ENCODE results near the gene KCTD11.
"Not testable (repeated sequence)": the region's sequence is repeated elsewhere in the genome, so short reads cannot be mapped to it uniquely, and the experiment has no call there.

Gene KCTD11

DNA sequence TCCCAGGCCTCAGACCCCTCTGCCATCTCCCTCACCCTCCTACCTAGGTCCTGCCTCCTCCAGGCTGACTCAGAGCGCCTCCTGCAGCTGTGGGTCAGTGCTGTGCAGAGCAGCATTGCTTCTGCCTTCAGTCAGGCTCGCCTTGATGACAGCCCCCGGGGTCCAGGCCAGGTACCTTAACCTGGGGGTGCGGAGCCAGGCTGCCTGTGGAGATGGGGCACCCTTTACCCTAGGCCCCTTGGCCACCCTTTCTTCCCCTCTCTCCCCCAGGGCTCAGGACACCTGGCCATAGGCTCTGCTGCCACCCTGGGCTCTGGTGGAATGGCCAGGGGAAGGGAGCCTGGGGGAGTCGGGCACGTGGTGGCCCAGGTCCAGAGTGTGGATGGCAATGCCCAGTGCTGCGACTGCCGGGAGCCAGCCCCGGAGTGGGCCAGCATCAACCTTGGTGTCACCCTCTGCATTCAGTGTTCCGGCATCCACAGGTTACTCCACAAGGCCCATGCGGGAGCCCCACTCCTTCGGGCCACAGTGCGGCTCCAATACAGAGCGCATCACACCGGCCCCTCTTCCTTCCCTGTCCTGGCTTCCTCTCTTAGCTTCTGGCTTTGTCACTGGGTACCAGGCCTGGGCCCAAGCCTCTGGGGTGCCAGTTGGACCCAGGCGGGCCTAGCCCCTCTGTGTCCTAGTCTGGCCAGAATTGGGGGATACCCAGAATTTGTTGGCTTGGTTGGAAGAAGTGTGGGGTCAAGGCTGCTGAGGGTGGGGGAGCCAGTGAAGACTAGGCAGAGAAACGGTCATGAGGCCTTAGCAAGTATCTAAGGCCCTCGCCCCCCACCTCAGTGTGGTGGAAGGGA lies 5.0 kb upstream of the KCTD11 start:
- no peak for DNase-seq

DNA sequence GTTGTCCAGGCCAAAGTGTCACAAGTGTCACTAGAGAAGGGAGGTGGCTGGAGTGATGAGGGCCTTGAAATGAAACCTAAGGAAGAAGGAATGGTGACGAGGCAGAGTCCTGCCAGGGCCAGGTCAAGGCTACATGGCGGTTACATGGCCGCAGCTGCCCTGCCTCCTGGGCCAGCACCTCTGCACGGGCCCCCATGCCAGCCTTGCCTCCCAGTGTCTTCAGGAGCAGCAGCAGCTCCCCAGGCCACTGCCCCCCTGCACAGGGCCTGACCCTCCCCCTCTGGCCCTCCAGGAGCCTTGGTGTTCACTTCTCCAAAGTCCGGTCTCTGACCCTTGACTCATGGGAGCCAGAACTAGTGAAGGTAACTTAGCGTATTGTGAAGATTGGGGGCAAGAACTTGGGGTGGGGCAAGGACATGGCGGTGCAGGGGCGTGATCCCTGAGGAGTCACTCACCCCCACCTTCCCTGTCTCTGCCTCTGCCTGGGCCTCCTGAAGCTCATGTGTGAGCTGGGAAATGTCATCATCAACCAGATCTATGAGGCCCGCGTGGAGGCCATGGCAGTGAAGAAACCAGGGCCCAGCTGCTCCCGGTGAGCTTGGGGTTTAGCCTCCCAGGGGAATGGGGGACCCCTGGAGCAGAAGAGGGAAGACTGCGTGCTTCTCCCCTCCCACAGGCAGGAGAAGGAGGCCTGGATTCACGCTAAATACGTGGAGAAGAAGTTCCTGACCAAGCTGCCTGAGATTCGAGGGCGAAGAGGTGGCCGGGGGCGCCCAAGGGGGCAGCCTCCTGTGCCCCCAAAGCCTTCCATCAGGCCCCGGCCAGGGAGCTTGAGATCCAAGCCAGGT lies 4.1 kb upstream of the KCTD11 start:
- no peak for DNase-seq

DNA sequence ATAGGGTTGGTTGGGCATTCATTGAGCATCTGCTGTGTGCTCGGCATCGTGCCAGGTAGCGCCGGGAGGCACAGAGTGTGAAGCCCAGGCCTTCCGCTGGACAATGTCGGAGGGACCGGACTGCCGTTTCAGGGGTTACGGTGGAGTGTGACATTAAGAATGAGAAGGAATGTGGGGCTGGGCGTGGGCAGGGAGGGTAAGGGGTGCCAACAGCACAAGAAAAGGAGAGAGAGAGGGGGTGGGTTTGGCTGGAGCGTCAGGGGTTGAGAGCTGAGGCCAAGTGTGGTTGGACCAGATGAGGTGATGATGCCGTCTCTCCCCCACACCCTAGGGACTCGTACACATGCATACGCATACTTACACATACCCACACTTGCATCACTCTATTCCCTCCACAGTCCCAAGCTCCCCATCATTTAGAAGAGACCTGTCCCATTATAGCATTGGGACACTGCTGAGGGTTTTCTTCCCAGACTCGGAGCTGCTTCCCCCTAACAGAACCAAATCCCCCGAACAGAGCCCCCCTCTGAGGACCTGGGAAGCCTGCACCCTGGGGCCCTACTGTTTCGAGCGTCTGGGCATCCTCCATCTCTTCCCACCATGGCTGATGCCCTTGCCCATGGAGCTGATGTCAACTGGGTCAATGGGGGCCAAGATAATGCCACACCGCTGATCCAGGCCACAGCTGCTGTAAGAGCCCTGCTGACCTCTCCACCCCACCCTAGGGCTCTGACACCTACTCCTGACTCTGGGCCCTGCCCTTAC lies 3.3 kb upstream of the KCTD11 start:
- no peak for DNase-seq

DNA sequence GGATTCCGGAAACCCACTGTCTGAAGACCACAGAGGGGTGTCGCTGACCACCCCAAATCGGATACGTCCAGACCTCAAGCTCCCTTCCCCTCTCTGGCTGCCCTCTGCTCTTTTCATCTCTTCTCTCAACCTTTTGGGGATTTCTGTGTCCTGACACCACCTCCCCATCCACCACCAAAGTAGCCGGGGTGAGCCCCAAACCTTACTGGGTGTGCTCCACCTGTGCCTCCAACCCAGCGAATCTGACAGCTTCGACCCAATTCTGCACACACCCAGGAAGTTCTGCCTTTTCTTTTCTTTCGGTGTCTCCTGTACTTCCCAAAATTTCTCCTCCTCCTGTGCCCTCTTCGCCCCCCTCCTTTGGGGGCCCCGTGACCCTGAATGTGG lies 534 bp downstream of the KCTD11 start:
- DNase-seq = peak; percentile 26

DNA sequence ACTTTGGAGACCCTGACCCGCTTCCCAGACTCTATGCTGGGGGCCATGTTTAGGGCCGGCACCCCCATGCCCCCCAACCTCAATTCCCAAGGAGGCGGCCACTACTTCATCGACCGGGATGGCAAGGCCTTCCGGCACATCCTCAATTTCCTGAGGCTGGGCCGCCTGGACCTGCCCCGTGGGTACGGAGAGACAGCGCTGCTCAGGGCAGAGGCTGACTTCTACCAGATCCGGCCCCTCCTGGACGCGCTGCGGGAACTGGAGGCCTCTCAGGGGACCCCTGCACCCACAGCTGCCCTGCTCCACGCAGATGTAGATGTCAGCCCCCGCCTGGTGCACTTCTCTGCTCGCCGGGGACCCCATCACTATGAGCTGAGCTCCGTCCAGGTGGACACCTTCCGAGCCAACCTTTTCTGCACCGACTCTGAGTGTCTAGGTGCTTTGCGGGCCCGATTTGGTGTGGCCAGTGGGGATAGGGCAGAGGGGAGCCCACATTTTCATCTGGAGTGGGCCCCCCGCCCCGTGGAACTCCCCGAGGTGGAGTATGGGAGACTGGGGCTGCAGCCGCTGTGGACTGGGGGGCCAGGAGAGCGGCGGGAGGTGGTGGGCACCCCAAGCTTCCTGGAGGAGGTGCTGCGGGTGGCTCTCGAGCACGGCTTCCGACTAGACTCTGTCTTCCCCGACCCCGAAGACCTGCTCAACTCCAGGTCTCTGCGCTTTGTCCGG lies 1.1 kb downstream of the KCTD11 start:
- DNase-seq = no peak

DNA sequence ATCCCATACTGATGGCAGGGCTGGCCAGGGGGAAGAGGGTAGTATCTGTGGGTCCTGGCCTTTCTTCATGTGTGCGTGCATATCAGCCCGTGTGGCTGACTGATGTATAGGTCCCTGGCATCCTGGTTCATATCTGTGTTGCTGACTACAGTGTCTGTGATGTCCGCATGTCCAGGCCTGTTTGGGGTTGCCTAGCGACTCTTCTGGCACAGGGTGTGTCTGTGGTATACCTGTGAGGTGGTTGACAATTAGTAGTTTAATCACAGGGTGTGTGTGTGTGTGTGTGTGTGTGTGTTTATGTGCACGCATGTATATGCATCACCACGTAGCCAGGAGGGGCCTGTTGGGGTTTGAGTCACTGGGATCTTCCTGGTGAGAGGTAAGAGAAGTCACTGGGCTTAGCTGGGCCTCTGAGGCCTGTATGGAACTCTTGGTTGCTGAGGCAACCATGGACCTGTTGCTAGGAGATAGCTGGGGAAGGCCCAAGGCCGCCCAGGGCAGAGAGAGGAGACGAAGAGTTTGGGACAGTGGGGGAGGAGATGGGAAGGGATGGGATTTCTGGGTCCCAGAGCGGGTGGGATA lies 2.4 kb downstream of the KCTD11 start:
- peak; percentile 35 for DNase-seq

DNA sequence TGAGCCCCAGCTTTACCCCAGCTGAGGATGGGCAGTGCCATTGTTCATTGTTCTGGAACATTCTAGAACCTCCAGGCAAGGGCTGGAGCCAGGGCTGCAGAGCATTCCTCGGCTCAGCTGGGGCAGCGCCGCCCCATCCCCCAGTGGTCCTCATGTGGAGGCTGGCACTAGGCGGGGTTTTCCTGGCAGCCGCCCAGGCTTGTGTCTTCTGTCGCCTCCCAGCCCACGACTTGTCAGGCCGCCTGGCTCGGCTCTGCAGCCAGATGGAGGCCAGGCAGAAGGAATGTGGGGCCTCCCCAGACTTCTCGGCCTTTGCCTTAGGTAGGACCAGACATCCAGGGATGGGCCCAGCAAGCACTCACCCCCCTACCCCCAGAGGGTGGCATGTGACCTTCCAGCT lies 3.1 kb downstream of the KCTD11 start, which contains the start of gene TMEM95:
TMEM95 (plus strand) TSS at position 104 of the 400 bp plus-strand sequence; CDS start at position 153, 49 bp downstream.
- no peak for DNase-seq

DNA sequence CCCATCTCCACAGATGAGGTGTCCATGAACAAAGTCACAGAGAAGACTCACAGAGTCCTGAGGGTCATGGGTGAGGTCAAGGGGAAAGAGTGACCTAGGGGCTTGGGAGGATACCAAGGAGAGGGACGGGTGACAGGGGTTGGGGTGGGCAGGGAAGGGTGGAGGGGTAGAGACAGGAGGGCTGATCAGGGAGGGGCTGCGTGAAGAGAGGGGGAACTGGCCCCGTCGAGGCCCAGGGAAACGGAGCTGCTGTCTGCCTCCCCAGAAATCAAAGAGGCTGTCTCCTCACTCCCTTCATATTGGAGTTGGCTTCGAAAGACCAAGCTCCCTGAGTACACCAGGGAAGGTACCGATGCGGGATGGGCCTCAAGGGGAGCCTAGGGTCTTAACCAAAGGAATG lies 3.6 kb downstream of the KCTD11 start:
- no peak for DNase-seq

DNA sequence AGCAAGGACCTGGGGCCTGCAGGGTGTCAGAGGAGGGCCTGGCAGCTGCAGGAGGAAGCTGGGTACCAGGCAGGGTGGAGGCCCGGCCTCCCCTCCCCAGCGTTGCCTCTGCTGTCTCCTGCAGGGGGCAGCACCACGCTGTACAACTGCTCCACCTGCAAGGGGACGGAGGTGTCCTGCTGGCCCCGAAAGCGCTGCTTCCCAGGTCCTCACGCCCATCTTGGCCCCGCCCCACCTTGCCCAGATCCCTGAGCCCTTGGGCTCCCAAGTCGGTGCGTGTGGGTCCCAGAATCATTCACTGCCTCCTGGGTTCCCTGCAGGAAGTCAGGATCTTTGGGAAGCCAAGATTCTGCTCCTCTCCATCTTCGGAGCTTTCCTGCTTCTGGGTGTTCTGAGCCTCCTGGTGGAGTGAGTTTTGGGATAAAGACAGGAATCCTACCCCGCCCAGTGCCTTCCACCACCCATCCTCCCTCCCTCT lies 4.1 kb downstream of the KCTD11 start:
- DNase-seq = peak; percentile 92

DNA sequence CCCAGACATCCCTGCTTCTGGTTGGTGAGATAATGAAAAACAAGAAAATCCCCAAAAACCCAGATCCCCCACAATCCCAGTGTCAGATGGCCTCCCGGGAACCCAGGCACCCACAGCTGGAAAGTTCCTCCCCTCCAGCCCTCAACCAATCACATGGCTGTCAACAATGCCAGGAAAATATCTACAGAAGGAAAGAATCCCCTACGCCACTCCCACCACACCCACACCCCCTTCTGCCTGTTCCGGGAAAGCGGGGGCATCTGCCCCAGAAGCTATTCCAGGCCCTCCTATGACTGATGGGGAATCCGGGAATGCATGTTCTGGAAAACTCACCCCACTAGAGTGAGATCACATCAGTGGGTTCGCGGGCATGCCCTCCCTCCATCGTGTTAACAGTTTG lies 4.8 kb downstream of the KCTD11 start:
- DNase-seq = no peak

DNA sequence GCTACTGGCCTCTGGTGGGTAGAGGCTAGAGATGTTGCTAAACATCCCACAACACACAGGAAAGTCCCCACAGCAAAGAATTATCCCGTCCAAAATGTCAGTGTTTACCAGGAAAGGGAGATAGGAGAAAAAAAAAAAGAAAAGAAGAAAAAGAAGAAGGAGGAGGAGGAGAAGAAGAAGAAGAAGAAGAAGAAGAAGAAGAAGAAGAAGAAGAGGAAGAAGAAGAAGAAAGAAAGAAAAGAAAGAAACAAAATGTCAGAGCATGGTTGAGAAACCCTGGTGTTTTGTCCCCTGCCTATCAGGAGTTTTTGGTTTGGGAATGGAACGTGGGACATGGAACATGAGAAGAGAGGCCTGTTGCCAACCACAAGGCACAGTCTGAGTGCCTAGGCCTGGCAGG lies 5.4 kb downstream of the KCTD11 start:
- no peak for DNase-seq

DNA sequence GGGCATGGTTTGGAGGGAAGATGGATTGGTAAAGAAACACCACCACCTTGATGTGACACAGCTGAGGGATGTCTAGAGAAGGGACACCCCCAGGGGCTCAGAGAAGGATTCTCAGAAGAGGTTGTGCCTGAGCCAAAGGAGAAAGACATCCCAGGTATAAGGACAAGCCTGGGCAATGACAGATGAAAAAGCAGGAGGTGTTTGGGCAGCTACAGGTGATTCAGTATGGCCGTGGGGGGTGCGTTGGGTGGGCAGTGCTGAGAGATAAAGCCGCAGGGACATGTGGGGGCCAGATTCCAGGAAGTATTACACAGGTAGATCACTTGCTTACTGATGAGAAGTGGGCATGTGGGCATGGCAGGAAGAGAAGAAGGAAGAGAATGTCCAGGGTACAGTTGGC lies 9.9 kb downstream of the KCTD11 start:
- no peak for DNase-seq

DNA sequence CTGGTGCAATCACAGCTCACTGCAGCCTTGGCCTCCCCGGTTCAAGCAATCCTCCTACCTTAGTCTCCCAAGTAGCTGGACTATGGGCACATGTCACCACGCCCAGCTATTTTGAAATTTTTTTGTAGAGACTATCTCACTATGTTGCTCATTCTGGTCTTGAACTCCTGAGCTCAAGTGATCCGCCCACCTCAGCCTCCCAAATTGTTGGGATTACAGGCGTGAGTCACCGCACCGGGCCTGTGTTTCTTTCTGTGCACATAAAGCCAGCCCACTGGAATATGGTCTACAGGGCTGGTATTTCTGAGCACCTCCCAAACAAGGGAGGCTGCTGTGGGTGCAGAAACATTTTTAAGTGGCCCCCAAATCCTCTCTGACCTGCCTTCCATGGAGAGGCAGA lies 11.3 kb downstream of the KCTD11 start:
- DNase-seq = no peak

DNA sequence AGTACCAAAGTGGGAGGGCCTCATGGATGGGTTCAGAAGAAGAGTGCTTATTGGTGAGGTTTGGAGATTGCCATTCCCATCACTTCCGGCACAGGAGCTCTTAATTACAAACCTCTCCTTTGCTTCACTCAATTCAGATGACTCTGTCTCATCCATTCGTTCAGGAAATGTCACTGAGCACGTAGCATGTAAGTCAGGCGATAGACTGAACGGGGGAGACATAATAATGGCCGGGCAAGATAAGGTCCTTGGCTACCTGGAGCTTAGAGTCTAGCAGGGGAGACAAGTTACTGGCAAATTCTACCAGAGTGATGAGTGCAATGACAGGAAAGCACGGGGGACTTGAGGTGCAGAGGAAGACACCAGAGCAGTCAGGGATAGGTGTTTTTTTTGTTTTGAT lies 14.0 kb downstream of the KCTD11 start:
- not testable (repeated sequence) for DNase-seq

DNA sequence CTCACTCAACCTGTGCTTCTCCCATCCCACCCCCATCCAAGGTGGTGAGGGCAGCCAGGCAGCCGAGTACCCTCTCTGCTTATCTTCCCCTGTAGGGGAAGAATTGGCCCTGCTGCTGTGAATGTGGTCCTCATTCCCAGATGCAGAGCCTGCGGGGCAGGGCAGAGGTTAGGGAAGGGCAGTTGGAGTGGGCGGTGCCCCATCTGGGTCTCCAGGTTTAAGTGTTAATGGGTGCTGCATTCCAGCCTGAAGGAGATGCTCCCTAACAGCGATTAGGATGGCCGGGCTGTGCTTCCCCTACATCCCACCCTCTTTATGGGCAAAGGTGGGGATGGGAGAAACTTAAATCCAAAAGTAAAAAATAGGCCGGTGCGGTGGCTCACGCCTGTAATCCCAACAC lies 15.1 kb downstream of the KCTD11 start:
- no peak for DNase-seq

DNA sequence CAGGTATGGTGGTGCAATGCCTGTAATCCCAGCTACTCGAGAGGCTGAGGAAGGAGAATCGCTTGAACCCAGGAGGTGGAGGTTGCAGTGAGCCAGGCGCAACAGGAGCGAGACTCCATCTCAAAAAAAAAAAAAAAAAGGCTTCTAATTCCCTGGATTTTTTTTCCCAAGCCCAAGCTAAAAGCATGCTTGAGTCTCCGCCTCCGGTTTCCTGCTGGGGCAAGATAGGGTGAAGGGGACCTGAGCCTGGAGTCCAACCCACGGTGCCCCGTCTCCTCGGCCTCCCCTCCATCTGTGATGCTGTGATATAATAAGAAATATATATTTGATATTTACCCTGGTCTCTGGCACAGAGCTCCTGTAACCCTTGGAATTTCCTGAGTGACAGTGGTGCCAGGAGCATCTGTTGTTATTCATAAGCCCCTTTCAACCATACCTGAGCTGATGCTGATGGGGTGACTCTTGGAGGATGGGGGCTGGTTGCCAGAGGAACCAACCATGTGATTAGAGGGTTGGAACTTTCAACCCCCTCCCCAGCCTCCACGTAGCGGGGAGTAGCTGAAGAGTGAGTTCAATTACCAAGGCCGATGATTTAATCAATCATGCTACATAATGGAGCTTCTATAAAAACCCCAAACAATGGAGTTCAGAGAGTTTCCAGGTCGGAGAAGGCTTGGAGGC lies 16.1 kb downstream of the KCTD11 start:
- no peak for DNase-seq

DNA sequence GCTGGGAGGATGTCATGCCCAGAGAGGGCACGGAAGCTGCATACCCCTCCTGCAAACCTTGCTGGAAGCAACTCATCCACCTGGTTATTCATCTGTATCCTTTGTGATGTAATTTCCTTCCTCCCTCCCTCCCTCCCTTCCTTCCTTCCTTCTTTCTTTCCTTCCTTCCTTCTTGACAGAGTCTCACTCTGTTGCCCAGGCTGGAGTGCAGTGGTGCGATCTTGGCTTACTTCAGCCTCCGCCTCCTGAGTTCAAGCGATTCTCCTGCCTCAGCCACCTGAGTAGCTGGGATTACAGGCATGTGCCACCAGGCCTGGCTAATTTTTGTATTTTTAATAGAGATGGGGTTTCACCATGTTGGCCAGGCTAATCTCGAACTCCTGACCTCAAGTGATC lies 16.6 kb downstream of the KCTD11 start:
- not testable (repeated sequence) for DNase-seq

DNA sequence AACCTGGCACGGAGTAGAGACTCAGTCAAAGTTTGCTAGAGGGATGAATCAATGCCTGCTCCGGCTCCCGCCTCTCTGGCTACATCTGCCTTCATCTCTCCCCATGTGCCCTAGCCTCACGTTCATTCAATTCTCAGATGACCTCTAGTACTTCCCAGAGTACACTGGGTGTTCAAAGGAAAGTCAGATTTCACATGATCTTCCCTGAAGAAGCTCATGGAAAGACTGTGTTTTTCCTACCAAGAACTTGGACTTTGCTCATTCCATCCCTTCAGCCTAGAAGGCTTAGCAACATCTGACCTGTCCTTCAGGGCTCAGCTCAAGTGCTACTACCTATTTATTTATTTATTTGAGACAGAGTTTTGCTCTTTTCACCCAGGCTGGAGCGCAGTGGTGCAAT lies 17.9 kb downstream of the KCTD11 start:
- DNase-seq = no peak

DNA sequence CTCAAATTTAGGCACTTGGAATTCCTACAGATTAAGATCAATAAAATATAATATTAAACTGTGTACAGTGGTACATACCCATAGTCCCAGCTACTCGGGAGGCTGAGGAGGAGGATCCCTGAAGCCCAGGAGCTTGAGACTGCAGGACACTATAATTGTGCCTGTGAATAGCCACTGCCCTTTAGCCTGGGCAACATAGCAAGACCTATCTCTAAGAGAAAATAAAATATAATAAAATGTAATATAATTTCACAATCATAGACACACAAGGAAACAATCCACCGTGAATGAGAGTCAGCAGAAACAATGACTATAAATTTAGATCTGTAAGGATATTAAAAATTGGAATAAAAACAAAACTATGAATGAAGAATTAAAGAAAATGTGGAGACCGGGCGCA lies 18.9 kb downstream of the KCTD11 start:
- no peak for DNase-seq

DNA sequence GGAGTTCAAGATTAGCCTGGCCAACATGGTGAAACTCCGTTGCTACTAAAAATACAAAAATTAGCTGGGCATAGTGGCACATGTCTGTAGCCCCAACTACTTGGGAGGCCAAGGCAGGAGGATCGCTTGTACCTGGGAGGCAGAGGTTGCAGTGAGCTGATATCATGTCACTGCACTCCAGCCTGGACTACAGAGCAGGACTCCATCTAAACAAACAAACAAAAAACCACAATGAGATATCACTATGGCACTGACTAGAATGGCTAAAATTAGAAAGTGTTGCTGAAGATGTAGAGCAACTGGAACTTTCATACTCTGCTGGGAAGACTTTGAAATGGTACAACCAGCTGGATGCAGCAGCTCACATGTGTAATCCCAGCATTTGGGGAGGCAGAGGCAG lies 22.4 kb downstream of the KCTD11 start:
- DNase-seq = no peak

DNA sequence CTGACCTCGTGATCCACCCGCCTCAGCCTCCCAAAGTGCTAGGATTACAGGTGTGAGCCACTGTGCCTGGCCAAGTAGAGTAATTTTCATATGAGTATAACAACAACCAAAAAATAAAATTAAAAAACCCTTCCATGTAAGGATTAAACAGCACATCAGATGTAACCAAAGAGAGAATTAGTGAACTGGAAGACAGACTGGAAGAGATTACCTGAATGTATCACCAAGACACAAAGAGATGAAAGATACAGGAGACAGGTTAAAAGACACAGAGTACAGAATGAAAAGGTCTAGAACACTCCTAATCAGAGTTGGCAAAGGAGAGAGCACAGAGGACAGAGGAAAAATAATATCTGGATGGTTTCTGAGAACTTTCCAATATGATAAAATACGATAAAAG lies 27.2 kb downstream of the KCTD11 start:
- no peak for DNase-seq

Measured in CD4-positive, alpha-beta T cell treated with Interleukin-17A for 4 hours (primary cell).